RKO (cell line): ENCODE data around the gene AOC3.
A peak's percentile ranks its signal among the peaks of the same experiment; 100 is the strongest.
"Not testable (repeated sequence)": the region's sequence is repeated elsewhere in the genome, so short reads cannot be mapped to it uniquely, and the experiment has no call there.

ENCODE experiments used
- DNase-seq: peaks from one replicate; pipeline ENCODE4 v3.0.0-alpha.2; 2016; ENCODE audit warnings: low spot score

The AOC3 gene

DNA sequence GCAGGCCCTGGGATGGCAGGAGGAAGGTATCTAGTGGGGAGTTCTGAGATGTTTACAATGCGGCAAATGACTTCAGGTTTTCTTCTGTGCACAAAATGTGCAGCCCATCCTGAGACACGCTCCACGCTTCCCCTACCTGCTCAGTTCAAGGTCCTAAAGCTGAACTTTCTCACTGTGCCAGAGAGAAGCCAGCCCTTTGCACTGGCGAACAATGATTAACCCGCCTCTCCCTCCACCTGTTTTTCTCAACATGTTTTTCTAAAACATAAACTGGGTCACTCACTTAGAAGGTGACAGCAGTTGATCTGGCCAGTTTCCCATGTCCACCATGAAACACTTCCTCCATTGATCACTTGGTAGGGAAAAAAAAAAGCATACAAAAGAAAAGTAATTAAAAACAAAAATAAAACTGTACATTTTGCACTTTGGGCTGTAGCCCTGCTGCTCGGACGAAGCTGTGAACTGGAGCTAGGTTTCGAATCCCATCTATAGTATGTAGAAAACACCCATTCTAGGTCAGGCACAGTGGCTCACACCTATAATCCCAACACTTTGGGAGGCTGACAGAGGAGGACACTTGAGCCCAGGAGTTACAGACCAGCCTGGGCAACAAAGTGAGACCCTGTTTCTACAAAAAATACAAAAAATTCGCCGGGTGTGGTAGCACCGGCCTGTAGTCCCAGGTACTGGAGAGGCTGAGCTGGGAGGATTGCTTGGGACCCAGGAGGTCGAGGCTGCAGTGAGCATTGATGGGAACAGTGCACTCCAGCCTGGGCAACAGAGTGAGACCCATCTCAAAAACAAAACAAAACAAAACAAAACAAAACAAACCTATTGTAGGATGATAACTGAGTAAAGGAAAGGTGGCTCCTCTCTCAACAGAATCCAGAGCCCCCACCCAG lies 43.5 kb downstream of the AOC3 start:
- no peak for DNase-seq

DNA sequence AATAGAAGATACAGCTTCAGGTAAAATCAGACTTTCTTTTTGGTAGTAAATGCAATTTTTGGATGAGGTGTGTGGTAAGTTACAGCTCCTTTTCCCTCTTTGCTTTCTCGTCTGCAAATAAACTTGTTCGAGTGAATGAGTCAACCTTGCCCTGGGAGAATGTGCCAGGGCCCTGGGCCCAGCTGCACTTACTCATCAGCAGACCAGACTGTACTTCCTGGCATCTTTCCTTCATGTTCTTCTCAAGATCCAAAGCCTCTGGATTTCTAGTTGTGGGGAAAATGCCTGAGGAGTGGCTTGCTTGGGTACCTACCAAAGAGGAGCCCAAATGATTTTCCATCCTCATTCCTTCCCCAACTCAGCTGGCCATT lies 44.2 kb downstream of the AOC3 start:
- DNase-seq = peak; percentile 83

DNA sequence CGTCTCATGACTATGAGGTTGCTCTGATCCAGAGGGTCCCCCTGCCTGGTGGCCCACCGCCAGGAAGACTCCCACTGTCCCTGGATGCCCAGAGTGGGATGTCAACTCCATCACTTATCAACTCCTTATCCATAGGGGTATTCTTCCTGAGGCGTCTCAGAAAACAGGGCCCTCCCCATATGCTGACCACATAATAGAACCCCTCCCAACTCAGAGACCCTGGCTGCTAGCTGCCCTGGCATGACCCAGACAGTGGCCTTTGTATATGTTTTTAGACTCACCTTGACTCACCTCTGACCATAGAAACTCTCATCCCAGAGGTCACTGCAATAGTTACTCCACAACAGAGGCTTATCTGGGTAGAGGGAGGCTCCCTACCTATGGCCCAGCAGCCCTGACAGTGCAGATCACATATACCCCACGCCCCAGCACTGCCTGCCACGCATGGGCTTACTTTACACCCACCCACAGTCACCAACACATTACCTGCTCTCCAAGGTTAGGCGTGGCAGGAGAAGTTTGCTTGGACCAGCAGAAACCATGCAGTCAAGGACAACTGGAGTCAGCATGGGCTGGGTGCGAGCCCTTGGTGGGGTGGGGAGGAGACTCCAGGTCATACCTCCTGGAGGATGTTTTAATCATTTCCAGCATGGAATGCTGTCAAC lies 47.3 kb downstream of the AOC3 start:
- DNase-seq = no peak

DNA sequence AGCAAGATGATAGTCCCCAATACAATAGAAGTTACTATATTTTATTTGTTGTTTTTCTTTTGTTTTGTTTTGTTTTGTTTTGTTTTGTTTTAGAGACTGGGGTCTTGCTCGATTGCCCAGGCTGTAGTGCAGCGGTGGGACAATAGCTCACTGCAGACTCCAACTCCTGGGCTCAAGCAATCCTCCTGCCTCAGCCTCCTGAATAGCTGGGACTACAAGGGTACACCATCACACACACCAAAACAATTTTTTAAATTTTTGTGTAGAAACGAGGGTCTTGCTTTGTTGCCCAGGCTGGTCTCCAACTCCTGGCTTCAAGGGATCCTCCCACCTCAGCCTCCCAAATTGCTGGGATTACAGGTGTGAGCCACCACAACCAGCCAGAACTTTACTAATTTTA lies 49.0 kb downstream of the AOC3 start:
- not testable (repeated sequence) for DNase-seq

DNA sequence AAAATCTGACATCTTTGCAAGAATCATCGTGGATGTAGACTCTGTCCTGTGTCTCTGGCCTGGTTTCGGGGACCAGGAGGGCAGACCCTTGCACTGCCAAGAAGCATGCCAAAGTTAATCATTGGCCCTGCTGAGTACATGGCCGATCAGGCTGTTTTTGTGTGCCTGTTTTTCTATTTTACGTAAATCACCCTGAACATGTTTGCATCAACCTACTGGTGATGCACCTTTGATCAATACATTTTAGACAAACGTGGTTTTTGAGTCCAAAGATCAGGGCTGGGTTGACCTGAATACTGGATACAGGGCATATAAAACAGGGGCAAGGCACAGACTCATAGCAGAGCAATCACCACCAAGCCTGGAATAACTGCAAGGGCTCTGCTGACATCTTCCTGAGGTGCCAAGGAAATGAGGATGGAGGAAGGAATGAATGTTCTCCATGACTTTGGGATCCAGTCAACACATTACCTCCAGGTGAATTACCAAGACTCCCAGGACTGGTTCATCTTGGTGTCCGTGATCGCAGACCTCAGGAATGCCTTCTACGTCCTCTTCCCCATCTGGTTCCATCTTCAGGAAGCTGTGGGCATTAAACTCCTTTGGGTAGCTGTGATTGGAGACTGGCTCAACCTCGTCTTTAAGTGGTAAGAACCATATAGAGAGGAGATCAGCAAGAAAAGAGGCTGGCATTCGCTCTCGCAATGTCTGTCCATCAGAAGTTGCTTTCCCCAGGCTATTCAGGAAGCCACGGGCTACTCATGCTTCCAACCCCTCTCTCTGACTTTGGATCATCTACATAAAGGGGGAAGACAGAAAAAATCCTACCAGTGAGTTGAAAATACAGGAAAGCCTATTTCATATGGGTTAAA lies 49.7 kb downstream of the AOC3 start, which contains the start of gene G6PC1:
TSS of gene G6PC1 (plus strand) at position 340 of the 872 bp plus-strand sequence. CDS start at position 418, 78 bp downstream.
- no peak for DNase-seq

DNA sequence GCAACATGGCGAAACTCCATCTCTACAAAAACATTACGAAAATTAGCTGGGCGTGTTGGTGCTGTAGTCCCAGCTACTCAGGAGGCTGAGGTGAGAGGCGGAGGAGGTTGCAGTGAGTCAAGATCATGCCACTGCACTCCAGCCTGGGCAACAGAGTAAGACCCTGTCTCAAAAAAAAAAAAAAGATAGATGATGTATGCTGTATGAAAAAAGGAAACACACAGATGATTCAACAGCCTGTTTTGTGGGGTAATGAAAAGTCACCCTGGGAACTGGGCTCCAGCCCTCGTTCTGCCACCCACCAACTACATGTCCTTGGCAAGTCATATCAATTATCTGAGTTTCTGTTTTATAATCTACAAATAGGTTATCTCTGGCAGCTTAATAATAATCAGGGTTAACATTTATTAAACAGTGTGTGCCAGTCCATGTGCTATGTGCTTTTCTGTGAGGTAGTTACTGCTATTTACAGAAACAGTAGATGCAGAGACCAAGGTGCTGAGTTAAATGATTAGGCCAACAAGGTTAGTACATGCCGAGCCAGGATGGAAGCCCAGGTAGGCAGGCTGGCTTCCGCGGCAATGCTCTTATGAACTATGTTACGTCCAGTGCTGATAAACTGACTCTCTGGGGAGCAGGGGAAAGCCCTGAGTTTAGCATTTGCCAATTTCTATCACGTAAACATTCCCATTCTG lies 50.7 kb downstream of the AOC3 start:
- no peak for DNase-seq

DNA sequence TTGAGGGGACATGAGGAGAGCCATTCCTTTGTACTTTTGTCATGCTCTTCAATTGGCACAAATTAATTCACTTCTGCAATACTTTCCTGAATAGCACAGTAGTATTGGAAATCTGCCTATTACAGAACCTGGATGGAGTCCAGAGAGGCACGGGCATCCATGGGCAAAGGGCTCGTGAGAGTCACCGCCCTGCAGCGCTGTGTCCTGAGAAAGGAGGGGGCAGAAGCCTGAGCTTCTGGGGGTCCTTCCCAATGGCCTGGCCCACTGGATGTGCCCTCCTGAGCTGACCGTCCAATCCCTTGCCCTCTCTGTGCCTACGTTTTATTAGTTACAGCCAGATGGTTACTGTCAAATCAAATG lies 53.1 kb downstream of the AOC3 start:
- DNase-seq = no peak

DNA sequence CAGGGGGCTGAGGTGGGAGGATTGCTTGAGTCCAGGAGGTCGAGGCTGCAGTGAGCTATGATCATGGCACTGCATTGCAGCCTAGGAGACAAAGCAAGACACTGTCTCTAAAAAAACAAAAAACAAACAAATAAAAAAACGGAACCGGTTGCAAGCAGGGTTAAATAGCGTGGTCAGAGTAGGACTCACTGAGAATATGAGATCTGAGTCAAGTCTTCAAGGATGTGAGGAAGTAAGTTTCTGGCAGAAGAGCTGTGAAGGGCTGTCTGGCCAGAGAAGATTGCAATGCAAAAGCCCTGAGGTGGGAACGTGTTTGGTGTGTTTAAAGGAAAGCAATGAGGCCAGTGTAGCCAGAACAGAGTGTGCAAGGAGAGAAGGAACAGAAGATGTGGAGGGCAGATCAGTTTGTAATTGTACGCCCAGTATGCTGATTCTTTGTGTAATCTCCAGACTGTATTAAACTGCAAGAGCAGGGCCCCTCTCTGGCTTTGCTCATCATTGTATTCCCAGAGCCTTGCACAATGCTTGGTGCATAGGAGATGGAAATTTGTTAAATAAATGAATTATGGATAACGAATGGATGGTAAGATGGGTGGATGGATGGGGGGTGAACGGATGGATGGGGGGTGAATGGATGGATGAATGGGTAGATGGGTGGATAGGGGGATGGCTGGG lies 55.9 kb downstream of the AOC3 start:
- no peak for DNase-seq
